Activated CD4-positive, alpha-beta T cell treated with anti-CD3 and anti-CD28 coated beads, Interleukin-2, amount 10 ng/mL, durations not matched to agents 7 days and 5 days (primary cell): ENCODE results near the gene NINL. TPM values are rescaled to one million over a fixed set of nuclear protein-coding genes. Genes with fewer than 3 reads are reported as not detected.

Experiments used
- CTCF ChIA-PET: fragments of 350-600 bp; sonication (Branson Sonifier 250); formaldehyde crosslinking; loops from one replicate; lab custom pipeline; 2021; ENCODE audit warnings: antibody characterized with exemption; lab: Charles Lee
- POLR2A ChIA-PET: fragments of 350-600 bp; sonication (Branson Sonifier 250); formaldehyde crosslinking; loops from one replicate; lab custom pipeline; 2021; ENCODE audit warnings: antibody characterized with exemption; lab: Charles Lee
- DNase-seq: peaks from one replicate; pipeline ENCODE4 v3.0.0-alpha.2; 2020
- H3K27ac Mint-ChIP-seq: one replicate; pipeline ENCODE4 v1.8.0; 2021; ENCODE audit warnings: mild to moderate bottlenecking, moderate library complexity, mixed read lengths
- H3K27me3 Mint-ChIP-seq: one replicate; pipeline ENCODE4 v1.8.0; 2021; ENCODE audit warnings: mixed read lengths
- H3K36me3 Mint-ChIP-seq: one replicate; pipeline ENCODE4 v1.8.0; 2021; ENCODE audit warnings: low read depth, mixed read lengths
- H3K4me1 Mint-ChIP-seq: one replicate; pipeline ENCODE4 v1.8.0; 2021; ENCODE audit warnings: mixed read lengths
- H3K4me3 Mint-ChIP-seq: one replicate; pipeline ENCODE4 v1.8.0; 2021; ENCODE audit warnings: mild to moderate bottlenecking, moderate library complexity, mixed read lengths
- H3K9me3 Mint-ChIP-seq: one replicate; pipeline ENCODE4 v1.8.0; 2021; ENCODE audit warnings: mixed read lengths
- total RNA-seq, 2 experiments: library from RNA; stranded (reverse); gene quantifications; one replicate each; pipeline ENCODE4 v1.2.3, GENCODE V29; 2021

NINL gene
- total RNA-seq, 2 experiments from 2014 or later = 2.3 to 3.7 TPM

- H3K4me3 Mint-ChIP-seq = no peak overlapping the region
- H3K27ac Mint-ChIP-seq = no peak overlapping the region
- no peak for DNase-seq
- POLR2A ChIA-PET = no interaction called here
- H3K9me3 Mint-ChIP-seq = no peaks in the 10 kb centered on the region
- no peaks in the 10 kb centered on the region for H3K4me1 Mint-ChIP-seq
- no peaks in the 10 kb centered on the region for H3K36me3 Mint-ChIP-seq
- CTCF ChIA-PET = no interaction called here
- H3K27me3 Mint-ChIP-seq = no peaks in the 10 kb centered on the region
Measured at GRCh38 chr20:25497586-25498279, 87.6 kb downstream of the NINL start.

GRCh38 chr20:25496968-25497401 is 88.3 kb downstream of the NINL start:
- Mint-ChIP-seq H3K4me1 (no peaks in the 10 kb centered on the region), H3K36me3 (no peaks in the 10 kb centered on the region), H3K27me3 (no peaks in the 10 kb centered on the region), H3K4me3 (no peak overlapping the region), H3K27ac (no peak overlapping the region), H3K9me3 (no peaks in the 10 kb centered on the region)
- ChIA-PET CTCF (interaction anchor here (0.6 kb wide), 1 partner anchor 10 kb away, joined by 3 read pairs; no protein-coding TSS in a partner anchor), POLR2A (no interaction called here)
- DNase-seq = no peak

GRCh38 chr20:25496165-25496967 is 89.0 kb downstream of the NINL start:
- no peaks in the 10 kb centered on the region for H3K36me3 Mint-ChIP-seq
- no peak overlapping the region for H3K27ac Mint-ChIP-seq
- no peaks in the 10 kb centered on the region for H3K9me3 Mint-ChIP-seq
- no peak overlapping the region for H3K4me3 Mint-ChIP-seq
- ChIA-PET POLR2A (no interaction called here), CTCF (interaction anchor here (0.6 to 1.5 kb wide), 2 partner anchors 10 to 65 kb away, joined by 3 read pairs; no protein-coding TSS in a partner anchor)
- DNase-seq = no peak
- H3K27me3 Mint-ChIP-seq = no peaks in the 10 kb centered on the region
- no peaks in the 10 kb centered on the region for H3K4me1 Mint-ChIP-seq

- Mint-ChIP-seq H3K27me3 (no peaks in the 10 kb centered on the region), H3K4me3 (no peak overlapping the region), H3K4me1 (no peaks in the 10 kb centered on the region), H3K36me3 (no peaks in the 10 kb centered on the region), H3K27ac (no peak overlapping the region), H3K9me3 (no peaks in the 10 kb centered on the region)
- DNase-seq = no peak
- ChIA-PET POLR2A (no interaction called here), CTCF (interaction anchor here (1.5 kb wide), 1 partner anchor 64 kb away, joined by 3 read pairs; no protein-coding TSS in a partner anchor)
Measured at GRCh38 chr20:25495189-25495824, 90.0 kb downstream of the NINL start.

- no peaks in the 10 kb centered on the region for H3K27me3 Mint-ChIP-seq
- no peaks in the 10 kb centered on the region for H3K9me3 Mint-ChIP-seq
- H3K4me1 Mint-ChIP-seq = no peaks in the 10 kb centered on the region
- H3K36me3 Mint-ChIP-seq = no peaks in the 10 kb centered on the region
- H3K4me3 Mint-ChIP-seq = no peak overlapping the region
- ChIA-PET CTCF (interaction anchor here (0.5 to 1.5 kb wide), 2 partner anchors 64 to 567 kb away, joined by 3 read pairs; no protein-coding TSS in a partner anchor), POLR2A (no interaction called here)
- no peak for DNase-seq
- H3K27ac Mint-ChIP-seq = no peak overlapping the region
Measured at GRCh38 chr20:25494506-25495188, 90.7 kb downstream of the NINL start.

GRCh38 chr20:25493748-25494505 is 91.4 kb downstream of the NINL start:
- ChIA-PET CTCF (interaction anchor here (0.5 kb wide), 1 partner anchor 566 kb away, joined by 3 read pairs; no protein-coding TSS in a partner anchor), POLR2A (no interaction called here)
- no peaks in the 10 kb centered on the region for H3K4me1 Mint-ChIP-seq
- no peaks in the 10 kb centered on the region for H3K9me3 Mint-ChIP-seq
- no peak overlapping the region for H3K4me3 Mint-ChIP-seq
- no peak overlapping the region for H3K27ac Mint-ChIP-seq
- no peaks in the 10 kb centered on the region for H3K36me3 Mint-ChIP-seq
- DNase-seq = no peak
- no peaks in the 10 kb centered on the region for H3K27me3 Mint-ChIP-seq

GRCh38 chr20:25493137-25493536 is 92.2 kb downstream of the NINL start:
- Mint-ChIP-seq H3K4me3 (no peak overlapping the region), H3K9me3 (no peaks in the 10 kb centered on the region), H3K27ac (no peak overlapping the region), H3K27me3 (no peaks in the 10 kb centered on the region), H3K4me1 (no peaks in the 10 kb centered on the region), H3K36me3 (no peaks in the 10 kb centered on the region)
- POLR2A ChIA-PET = no interaction called here
- CTCF ChIA-PET = no interaction called here
- DNase-seq = no peak

GRCh38 chr20:25491446-25492038 is 93.8 kb downstream of the NINL start:
- H3K4me3 Mint-ChIP-seq = no peak overlapping the region
- no peaks in the 10 kb centered on the region for H3K9me3 Mint-ChIP-seq
- no peak overlapping the region for H3K27ac Mint-ChIP-seq
- CTCF ChIA-PET = no interaction called here
- peaks cover 3% of the 10 kb centered on the region for H3K4me1 Mint-ChIP-seq
- H3K36me3 Mint-ChIP-seq = no peaks in the 10 kb centered on the region
- POLR2A ChIA-PET = no interaction called here
- no peaks in the 10 kb centered on the region for H3K27me3 Mint-ChIP-seq
- no peak for DNase-seq

GRCh38 chr20:25490656-25491445 is 94.5 kb downstream of the NINL start:
- no peak overlapping the region for H3K4me3 Mint-ChIP-seq
- no peak overlapping the region for H3K27ac Mint-ChIP-seq
- H3K36me3 Mint-ChIP-seq = no peaks in the 10 kb centered on the region
- no peak for DNase-seq
- H3K9me3 Mint-ChIP-seq = no peaks in the 10 kb centered on the region
- POLR2A ChIA-PET = no interaction called here
- CTCF ChIA-PET = no interaction called here
- H3K27me3 Mint-ChIP-seq = no peaks in the 10 kb centered on the region
- peaks cover 10% of the 10 kb centered on the region for H3K4me1 Mint-ChIP-seq

- POLR2A ChIA-PET = no interaction called here
- Mint-ChIP-seq H3K4me1 (peaks cover 23% of the 10 kb centered on the region), H3K4me3 (no peak overlapping the region), H3K27me3 (no peaks in the 10 kb centered on the region), H3K9me3 (no peaks in the 10 kb centered on the region), H3K27ac (no peak overlapping the region), H3K36me3 (no peaks in the 10 kb centered on the region)
- no peak for DNase-seq
- CTCF ChIA-PET = no interaction called here
Measured at GRCh38 chr20:25489221-25489871, 96.0 kb downstream of the NINL start.

GRCh38 chr20:25487975-25488374 is 97.4 kb downstream of the NINL start:
- DNase-seq = no peak
- H3K9me3 Mint-ChIP-seq = no peaks in the 10 kb centered on the region
- no peaks in the 10 kb centered on the region for H3K36me3 Mint-ChIP-seq
- H3K4me1 Mint-ChIP-seq = peaks cover 28% of the 10 kb centered on the region
- H3K4me3 Mint-ChIP-seq = no peak overlapping the region
- no peak overlapping the region for H3K27ac Mint-ChIP-seq
- ChIA-PET POLR2A (no interaction called here), CTCF (interaction anchor here (1.4 kb wide), 1 partner anchor 18 kb away, joined by 4 read pairs; no protein-coding TSS in a partner anchor)
- no peaks in the 10 kb centered on the region for H3K27me3 Mint-ChIP-seq
